Activated naive CD8-positive, alpha-beta T cell (primary cell): ENCODE results near the gene SEC24D.
A peak's percentile ranks its signal among the peaks of the same experiment; 100 is the strongest.

ENCODE experiments used
- H3K27ac Mint-ChIP-seq: one replicate; pipeline ENCODE4 v1.8.0; 2021; ENCODE audit warnings: mixed read lengths
- H3K27me3 Mint-ChIP-seq: one replicate; pipeline ENCODE4 v1.8.0; 2021; ENCODE audit warnings: mixed read lengths
- H3K36me3 Mint-ChIP-seq: one replicate; pipeline ENCODE4 v1.8.0; 2021; ENCODE audit warnings: mixed read lengths
- H3K4me1 Mint-ChIP-seq: one replicate; pipeline ENCODE4 v1.8.0; 2021; ENCODE audit warnings: low read depth, mixed read lengths
- H3K4me3 Mint-ChIP-seq: one replicate; pipeline ENCODE4 v1.8.0; 2021; ENCODE audit warnings: mild to moderate bottlenecking, mixed read lengths
- H3K9me3 Mint-ChIP-seq: one replicate; pipeline ENCODE4 v1.8.0; 2021; ENCODE audit warnings: low read depth, mixed read lengths

The SEC24D gene

DNA sequence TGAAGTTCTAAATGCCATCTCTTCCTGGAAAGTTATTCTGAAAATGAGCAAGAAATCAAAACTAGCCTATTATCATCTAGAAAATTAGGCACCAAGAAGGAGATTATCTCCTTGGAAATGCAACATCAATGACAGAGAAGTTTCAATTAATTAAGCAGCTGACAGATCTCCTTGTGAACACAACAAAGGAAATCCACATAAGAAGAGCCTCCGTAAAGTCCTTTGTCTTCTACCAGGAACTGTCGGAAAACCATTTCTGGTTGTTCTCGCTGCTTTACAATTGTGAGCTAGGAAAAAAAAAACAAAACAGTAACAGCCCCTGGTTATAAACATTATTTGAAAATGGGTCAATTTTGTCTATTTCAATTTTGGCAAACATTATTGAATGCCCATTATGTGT, 112.6 kb downstream of the SEC24D start:
- Mint-ChIP-seq H3K36me3 (peaks cover 16% of the 10 kb centered on the region), H3K27ac (no peak overlapping the region), H3K9me3 (no peaks in the 10 kb centered on the region), H3K4me3 (no peak overlapping the region), H3K4me1 (no peaks in the 10 kb centered on the region), H3K27me3 (no peaks in the 10 kb centered on the region)

DNA sequence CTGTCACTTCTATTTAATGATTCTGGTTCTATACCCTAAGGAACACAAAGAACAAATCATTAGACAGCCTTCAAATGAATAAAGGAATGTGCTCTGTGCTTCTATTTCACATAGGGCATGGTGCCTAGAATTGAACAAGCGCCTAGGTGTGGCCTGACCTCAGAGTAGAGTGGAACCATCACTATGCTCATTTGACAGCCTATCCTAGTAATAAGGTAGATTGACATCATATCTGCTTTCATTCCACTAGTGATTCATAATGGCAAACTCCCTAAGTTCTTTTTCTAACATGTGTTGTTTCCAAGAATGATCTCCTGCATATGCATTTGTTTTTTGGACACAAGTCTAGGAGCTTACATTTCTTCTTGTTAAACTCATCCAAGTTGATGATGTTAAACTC, 114.2 kb downstream of the SEC24D start:
- H3K9me3 Mint-ChIP-seq: no peaks in the 10 kb centered on the region
- no peak overlapping the region for H3K4me3 Mint-ChIP-seq
- no peaks in the 10 kb centered on the region for H3K4me1 Mint-ChIP-seq
- no peak overlapping the region for H3K27ac Mint-ChIP-seq
- H3K36me3 Mint-ChIP-seq: peaks cover 15% of the 10 kb centered on the region
- H3K27me3 Mint-ChIP-seq: no peaks in the 10 kb centered on the region

DNA sequence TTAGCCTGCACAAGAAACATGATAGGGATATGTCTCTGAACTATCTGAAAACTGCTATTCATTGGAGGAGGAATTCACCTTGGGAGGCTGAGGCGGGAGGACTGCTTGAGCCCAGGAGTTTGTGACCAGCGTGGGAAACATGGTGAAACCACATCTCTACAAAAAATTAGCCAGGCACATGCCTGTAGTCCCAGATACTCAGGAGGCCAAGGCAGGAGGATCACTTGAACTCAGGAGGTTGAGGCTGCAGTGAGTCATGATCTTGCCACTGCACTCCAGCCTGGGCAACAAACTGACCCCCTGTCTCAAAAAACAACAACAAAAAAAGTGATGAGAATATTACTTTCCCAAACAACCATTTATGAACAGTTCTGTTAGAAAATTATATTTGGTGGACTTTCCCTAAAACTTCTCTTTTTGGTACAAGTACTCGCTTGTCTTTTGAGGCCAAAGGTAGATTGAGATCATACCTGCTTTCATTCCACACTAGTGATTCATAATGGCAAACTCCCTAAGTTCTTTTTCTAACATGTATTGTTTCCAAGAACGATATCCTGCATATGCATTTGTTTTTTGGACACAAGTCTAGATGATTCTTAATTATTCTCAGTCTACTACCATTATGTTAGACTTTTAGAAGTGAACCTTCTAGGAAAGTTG, 117.3 kb downstream of the SEC24D start:
- no peaks in the 10 kb centered on the region for H3K9me3 Mint-ChIP-seq

DNA sequence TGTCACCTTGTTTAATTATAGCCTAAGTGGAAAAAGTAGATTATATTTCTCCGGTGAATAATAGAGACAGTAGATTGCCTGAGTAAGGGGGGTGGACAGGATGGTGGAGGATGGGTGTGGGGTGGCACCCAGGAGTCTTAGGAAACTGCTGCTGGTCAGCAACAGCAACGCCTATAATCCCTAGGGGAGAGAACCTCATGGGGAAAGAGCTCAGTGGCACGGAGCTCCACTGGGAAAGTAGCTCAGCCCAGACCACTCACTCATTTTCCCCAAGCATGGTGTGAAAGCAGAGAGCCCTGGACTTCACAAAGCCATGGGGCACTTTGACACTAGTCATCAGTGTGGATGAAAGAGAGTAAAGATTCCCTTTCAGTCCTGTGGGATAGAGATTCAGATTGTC, 119.6 kb downstream of the SEC24D start:
- no peak overlapping the region for H3K27ac Mint-ChIP-seq
- H3K9me3 Mint-ChIP-seq: no peaks in the 10 kb centered on the region
- H3K4me1 Mint-ChIP-seq: peaks cover 8% of the 10 kb centered on the region
- H3K27me3 Mint-ChIP-seq: no peaks in the 10 kb centered on the region
- peaks cover 12% of the 10 kb centered on the region for H3K36me3 Mint-ChIP-seq
- H3K4me3 Mint-ChIP-seq: no peak overlapping the region

More for the DNA sequence above, 117.3 kb downstream of the SEC24D start:
- Mint-ChIP-seq H3K4me1 (no peaks in the 10 kb centered on the region), H3K27me3 (no peaks in the 10 kb centered on the region), H3K27ac (no peak overlapping the region), H3K36me3 (peaks cover 8% of the 10 kb centered on the region), H3K4me3 (no peak overlapping the region)

GRCh38 chr4:118714682-118715081, 121.2 kb downstream of the SEC24D start:
- H3K4me1 Mint-ChIP-seq: peaks cover 8% of the 10 kb centered on the region
- no peak overlapping the region for H3K27ac Mint-ChIP-seq
- peaks cover 13% of the 10 kb centered on the region for H3K36me3 Mint-ChIP-seq
- H3K4me3 Mint-ChIP-seq: no peak overlapping the region
- H3K27me3 Mint-ChIP-seq: no peaks in the 10 kb centered on the region
- no peaks in the 10 kb centered on the region for H3K9me3 Mint-ChIP-seq

DNA sequence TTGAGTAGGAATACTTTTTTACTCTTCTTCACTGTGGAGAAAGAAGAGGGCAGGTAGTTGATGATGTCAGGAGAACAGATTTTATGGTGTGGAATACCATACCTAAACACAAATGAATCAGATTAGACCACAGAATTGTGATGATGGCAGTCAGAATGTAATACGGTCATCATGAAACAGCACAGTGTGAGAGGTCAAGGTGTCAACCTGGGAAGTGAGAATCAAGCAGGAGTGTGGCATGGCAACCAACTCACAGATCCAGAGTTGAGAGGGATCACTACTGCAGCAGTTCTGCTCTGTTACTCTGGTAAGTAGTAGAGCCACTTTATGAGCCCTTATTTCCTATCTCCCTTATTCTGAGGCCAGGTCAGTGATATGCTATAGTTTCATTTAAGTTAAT, 123.1 kb downstream of the SEC24D start:
- Mint-ChIP-seq H3K27ac (peak overlapping the region; percentile 41), H3K9me3 (no peaks in the 10 kb centered on the region), H3K4me1 (peaks cover 8% of the 10 kb centered on the region), H3K36me3 (peaks cover 16% of the 10 kb centered on the region), H3K4me3 (no peak overlapping the region), H3K27me3 (no peaks in the 10 kb centered on the region)

DNA sequence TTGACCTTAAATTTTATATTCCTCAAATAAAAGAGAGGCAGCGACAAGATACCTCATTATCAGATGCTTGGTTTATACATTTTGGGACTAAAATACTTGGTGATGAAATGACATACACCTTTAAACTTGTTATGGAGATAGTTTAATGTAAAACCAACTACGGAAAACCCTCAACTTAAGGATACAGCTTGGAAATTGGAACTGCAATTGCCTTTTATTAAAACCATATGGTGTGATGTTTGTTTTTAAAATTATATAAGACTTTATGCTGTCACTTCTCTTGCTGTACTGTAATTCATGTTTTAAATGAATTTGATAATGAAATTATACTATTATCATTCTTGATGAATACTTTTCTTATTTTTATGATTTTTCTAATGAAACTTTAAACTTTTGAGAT, 124.9 kb downstream of the SEC24D start:
- Mint-ChIP-seq H3K4me3 (no peak overlapping the region), H3K27me3 (no peaks in the 10 kb centered on the region), H3K4me1 (peaks cover 8% of the 10 kb centered on the region), H3K36me3 (peaks cover 20% of the 10 kb centered on the region), H3K27ac (no peak overlapping the region), H3K9me3 (no peaks in the 10 kb centered on the region)

- H3K9me3 Mint-ChIP-seq: no peaks in the 10 kb centered on the region
- H3K4me3 Mint-ChIP-seq: no peak overlapping the region
- peaks cover 14% of the 10 kb centered on the region for H3K36me3 Mint-ChIP-seq
- no peak overlapping the region for H3K27ac Mint-ChIP-seq
- no peaks in the 10 kb centered on the region for H3K4me1 Mint-ChIP-seq
- H3K27me3 Mint-ChIP-seq: no peaks in the 10 kb centered on the region
These were observed 132.8 kb downstream of the SEC24D start for GRCh38 chr4:118703118-118703517.

DNA sequence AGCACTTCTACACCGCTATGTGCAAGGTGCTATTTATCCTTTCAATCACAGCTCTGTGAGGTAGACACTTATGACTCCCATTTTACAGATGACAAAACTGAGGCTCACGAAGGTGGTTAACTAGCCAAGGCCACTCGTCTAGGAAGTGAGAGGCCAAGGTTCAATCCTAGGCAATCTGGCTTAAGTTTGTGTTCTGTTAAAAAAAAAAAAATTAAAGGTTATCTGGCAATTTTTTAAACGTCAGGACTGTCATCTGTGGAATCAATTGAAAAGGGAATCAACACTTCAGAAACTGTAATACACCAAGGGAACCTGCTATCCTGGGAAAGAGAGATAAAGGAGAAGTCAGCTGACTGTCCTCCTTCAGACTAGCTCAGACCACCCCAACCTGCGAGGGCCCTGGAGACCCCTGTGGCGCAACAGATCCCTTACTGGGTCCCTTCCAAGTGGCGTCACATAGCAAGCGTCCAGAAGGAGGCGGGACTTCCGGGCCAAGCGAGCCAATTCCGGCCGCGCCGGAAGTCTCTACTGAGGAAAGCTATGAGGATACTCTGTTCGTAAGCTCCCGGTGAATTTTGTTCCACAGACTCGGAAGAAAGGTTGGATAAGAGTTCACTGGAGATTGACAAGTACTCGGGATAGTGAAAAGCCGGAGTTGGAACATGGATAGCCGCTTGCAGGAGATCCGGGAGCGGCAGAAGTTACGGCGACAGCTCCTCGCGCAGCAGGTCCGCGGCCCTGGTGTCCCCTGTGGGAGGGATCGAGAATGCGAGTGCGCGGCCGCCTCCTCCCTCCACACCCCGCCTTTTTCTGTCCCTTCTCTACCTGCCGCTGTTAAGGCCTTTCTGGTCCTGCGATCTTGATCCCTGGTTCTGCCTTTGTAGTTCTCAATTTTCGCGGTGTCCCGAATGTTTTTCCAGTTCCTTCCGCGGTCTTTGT, 150.8 kb downstream of the SEC24D start, which contains the start of gene METTL14:
TSS of gene METTL14 (plus strand) at position 520 of the 939 bp plus-strand sequence. CDS start at position 663, 143 bp downstream.
- Mint-ChIP-seq H3K4me3 (peak within 1 kb of the TSS; percentile 97), H3K27ac (peak within 1 kb of the TSS; percentile 94), H3K36me3 (peaks cover 6% of the 10 kb centered on the region), H3K27me3 (no peaks in the 10 kb centered on the region), H3K9me3 (no peaks in the 10 kb centered on the region), H3K4me1 (peaks cover 32% of the 10 kb centered on the region)

- H3K4me1 Mint-ChIP-seq: peaks cover 30% of the 10 kb centered on the region
- H3K4me3 Mint-ChIP-seq: peak overlapping the region; percentile 13
- peaks cover 4% of the 10 kb centered on the region for H3K36me3 Mint-ChIP-seq
- no peak overlapping the region for H3K27ac Mint-ChIP-seq
- H3K27me3 Mint-ChIP-seq: no peaks in the 10 kb centered on the region
- H3K9me3 Mint-ChIP-seq: no peaks in the 10 kb centered on the region
These were observed 152.4 kb downstream of the SEC24D start for GRCh38 chr4:118683513-118683912.

- Mint-ChIP-seq H3K9me3 (no peaks in the 10 kb centered on the region), H3K36me3 (peaks cover 4% of the 10 kb centered on the region), H3K27me3 (no peaks in the 10 kb centered on the region), H3K27ac (no peak overlapping the region), H3K4me3 (no peak overlapping the region), H3K4me1 (peaks cover 30% of the 10 kb centered on the region)
These were observed 153.0 kb downstream of the SEC24D start for GRCh38 chr4:118682928-118683327.

DNA sequence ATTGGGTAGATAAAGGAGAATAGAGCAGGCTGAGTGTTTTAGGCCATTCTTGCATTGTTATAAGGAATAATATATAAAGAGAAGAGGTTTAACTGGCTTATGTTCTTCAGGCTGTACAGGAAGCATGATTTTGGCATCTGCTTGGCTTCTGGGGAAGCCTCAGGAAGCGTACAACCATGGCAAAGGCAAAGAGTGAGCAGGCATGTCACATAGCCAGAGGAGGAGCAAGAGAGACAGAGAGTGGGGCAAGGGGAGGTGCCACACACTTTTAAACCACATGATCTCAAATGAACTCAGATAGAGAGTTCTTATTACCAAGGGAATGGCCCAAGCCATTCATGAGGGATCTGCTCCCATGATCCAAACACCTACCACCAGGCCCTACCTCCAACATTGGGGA, 155.1 kb downstream of the SEC24D start:
- no peaks in the 10 kb centered on the region for H3K27me3 Mint-ChIP-seq
- H3K27ac Mint-ChIP-seq: no peak overlapping the region
- no peaks in the 10 kb centered on the region for H3K9me3 Mint-ChIP-seq
- no peak overlapping the region for H3K4me3 Mint-ChIP-seq
- no peaks in the 10 kb centered on the region for H3K36me3 Mint-ChIP-seq
- H3K4me1 Mint-ChIP-seq: peaks cover 11% of the 10 kb centered on the region

- peaks cover 7% of the 10 kb centered on the region for H3K36me3 Mint-ChIP-seq
- no peak overlapping the region for H3K27ac Mint-ChIP-seq
- H3K27me3 Mint-ChIP-seq: no peaks in the 10 kb centered on the region
- H3K4me1 Mint-ChIP-seq: no peaks in the 10 kb centered on the region
- no peak overlapping the region for H3K4me3 Mint-ChIP-seq
- no peaks in the 10 kb centered on the region for H3K9me3 Mint-ChIP-seq
These were observed 159.8 kb downstream of the SEC24D start for GRCh38 chr4:118676128-118676527.
